Measurements from ENCODE around the gene CALD1. TPM values are rescaled to one million over a fixed set of nuclear protein-coding genes. Genes with fewer than 3 reads are reported as not detected.

Gene CALD1
- total and polyA plus RNA-seq, 2 experiments from 2014 or later, result 132 to 842 TPM

GRCh38 chr7:134903073-134903790 is 123.8 kb downstream of the CALD1 start:
- no peak overlapping the region for H3K27ac ChIP-seq (ENCODE audit: low read depth)
- no peaks in the 10 kb centered on the region for H3K9me2 ChIP-seq (ENCODE audit: insufficient read depth)
- H3K27ac Mint-ChIP-seq, result peak overlapping the region; percentile 60; the same call in 1 of the 2 replicates
- TF ChIP-seq NANOG (IDR thresholded peaks at IDR 0.05; ENCODE audit: borderline replicate concordance) (no peak), ZNF114 (CRISPR knock-in tag; IDR thresholded peaks at IDR 0.05) (no peak), CTCF (conservative IDR thresholded peaks at IDR 0.05; ENCODE audit: low read depth in 2 of 2) (no peak), JUNB (IDR thresholded peaks at IDR 0.05; ENCODE audit: unreplicated experiment) (no peak), ZNF331 (CRISPR knock-in tag; IDR thresholded peaks at IDR 0.05; ENCODE audit: low read depth) (no peak), CREB1 (CRISPR knock-in tag; IDR thresholded peaks at IDR 0.05; ENCODE audit: low read depth) (no peak), STAT1 (IDR thresholded peaks at IDR 0.05; ENCODE audit: unreplicated experiment) (no peak)
- H2AFZ ChIP-seq, result no peak overlapping the region
- H4K20me1 ChIP-seq (replicated peaks; ENCODE audit: insufficient read depth), result peaks cover 4% of the 10 kb centered on the region
- no peaks in the 10 kb centered on the region for H3F3A ChIP-seq (replicated peaks; ENCODE audit: low read depth)
- H3K9me3 Mint-ChIP-seq, result no peaks in the 10 kb centered on the region; the same call in 2 of the 3 replicates
- H3K36me3 ChIP-seq (ENCODE audit: insufficient read depth), result no peaks in the 10 kb centered on the region
- no peak overlapping the region for H3K4me3 Mint-ChIP-seq
- no peak overlapping the region for H3K4me3 ChIP-seq
- no peaks in the 10 kb centered on the region for H3K27me3 ChIP-seq (ENCODE audit: insufficient read depth)
- ATAC-seq (no peak), DNase-seq (ENCODE audit: low spot score) (no peak)
- peaks cover 57% of the 10 kb centered on the region for H3K79me2 ChIP-seq (replicated peaks; ENCODE audit: insufficient read depth)
- peaks cover 1% of the 10 kb centered on the region for H3K27me3 Mint-ChIP-seq (ENCODE audit: insufficient read depth, low read depth, poor library complexity)
- H3K36me3 Mint-ChIP-seq (ENCODE audit: low read depth), result peaks cover 6% of the 10 kb centered on the region; the same call in 1 of the 3 replicates
- no peaks in the 10 kb centered on the region for H3K4me1 ChIP-seq (ENCODE audit: insufficient read depth)
- no peak overlapping the region for H3K4me2 ChIP-seq
- H3K4me1 Mint-ChIP-seq, result peaks cover 12% of the 10 kb centered on the region

GRCh38 chr7:134905375-134905774 is 125.9 kb downstream of the CALD1 start:
- H3K27me3 Mint-ChIP-seq (ENCODE audit: insufficient read depth, low read depth, poor library complexity), result peaks cover 1% of the 10 kb centered on the region
- DNase-seq (ENCODE audit: low spot score) (no peak), ATAC-seq (no peak)
- Histone ChIP-seq H3K27me3 (ENCODE audit: insufficient read depth) (no peaks in the 10 kb centered on the region), H3F3A (replicated peaks; ENCODE audit: low read depth) (no peaks in the 10 kb centered on the region), H3K9me2 (ENCODE audit: insufficient read depth) (no peaks in the 10 kb centered on the region), H2AFZ (no peak overlapping the region), H4K20me1 (replicated peaks; ENCODE audit: insufficient read depth) (no peaks in the 10 kb centered on the region; the same call in none of the 2 replicates), H3K4me1 (ENCODE audit: insufficient read depth) (peaks cover 2% of the 10 kb centered on the region; the same call in 1 of the 2 replicates), H3K79me2 (replicated peaks; ENCODE audit: insufficient read depth) (peaks cover 62% of the 10 kb centered on the region), H3K4me3 (no peak overlapping the region), H3K36me3 (ENCODE audit: insufficient read depth) (no peaks in the 10 kb centered on the region), H3K27ac (ENCODE audit: low read depth) (no peak overlapping the region), H3K4me2 (no peak overlapping the region)
- H3K36me3 Mint-ChIP-seq (ENCODE audit: low read depth), result peaks cover 3% of the 10 kb centered on the region; the same call in 1 of the 3 replicates
- no peaks in the 10 kb centered on the region for H3K9me3 Mint-ChIP-seq
- peak overlapping the region; percentile 74; the same call in 1 of the 2 replicates for H3K27ac Mint-ChIP-seq
- peaks cover 13% of the 10 kb centered on the region for H3K4me1 Mint-ChIP-seq
- H3K4me3 Mint-ChIP-seq, result no peak overlapping the region
- no peak for TF ChIP-seq POLR2AphosphoS5 (IDR thresholded peaks at IDR 0.05; ENCODE audit: low read depth)
- TF ChIP-seq ETS1 (IDR thresholded peaks at IDR 0.05), result no peak
- no peak for TF ChIP-seq EZH2 (IDR thresholded peaks at IDR 0.05; ENCODE audit: low read depth, unreplicated experiment)
- no peak for TF ChIP-seq NANOG (IDR thresholded peaks at IDR 0.05; ENCODE audit: borderline replicate concordance)
- no peak for TF ChIP-seq ZNF331 (CRISPR knock-in tag; IDR thresholded peaks at IDR 0.05; ENCODE audit: low read depth)
- TF ChIP-seq CTCF (conservative IDR thresholded peaks at IDR 0.05; ENCODE audit: low read depth in 2 of 2), result no peak
- no peak for TF ChIP-seq EZH2phosphoT487 (IDR thresholded peaks at IDR 0.05; ENCODE audit: unreplicated experiment)
- TF ChIP-seq REST (IDR thresholded peaks at IDR 0.05; ENCODE audit: unreplicated experiment), result no peak
- no peak for TF ChIP-seq ZNF114 (CRISPR knock-in tag; IDR thresholded peaks at IDR 0.05)

All from GM23338 (cell line).